Immature natural killer cell (primary cell): ENCODE data around the gene SLC26A4. TPM values are rescaled to one million over a fixed set of nuclear protein-coding genes. Genes with fewer than 3 reads are reported as not detected.

Experiments used
- DNase-seq, 3 donors: peaks; one replicate each; pipeline ENCODE4 v3.0.0; 2022; ENCODE audit warnings: mixed read lengths in 1 of 3
- H3K27ac Mint-ChIP-seq, 6 donors: one replicate each; pipeline ENCODE4 v1.8.0; 2020; ENCODE audit warnings: mixed read lengths in 6 of 6, mild to moderate bottlenecking in 5 of 6, inconsistent platforms in 4 of 6, moderate library complexity in 3 of 6
- H3K27me3 Mint-ChIP-seq, 3 donors: one replicate each; pipeline ENCODE4 v1.8.0; 2020 to 2021; ENCODE audit warnings: low read depth in 3 of 3, mild to moderate bottlenecking in 3 of 3, mixed read lengths in 3 of 3, moderate library complexity in 3 of 3, inconsistent platforms in 1 of 3
- H3K36me3 Mint-ChIP-seq, 3 donors: one replicate each; pipeline ENCODE4 v1.8.0; 2020; ENCODE audit warnings: mixed read lengths in 3 of 3, inconsistent platforms in 2 of 3, mild to moderate bottlenecking in 2 of 3
- H3K4me1 Mint-ChIP-seq, 2 donors: one replicate each; pipeline ENCODE4 v1.8.0; 2020; ENCODE audit warnings: inconsistent platforms in 2 of 2, mild to moderate bottlenecking in 2 of 2, mixed read lengths in 2 of 2, moderate library complexity in 1 of 2
- H3K4me3 Mint-ChIP-seq, 5 donors: one replicate each; pipeline ENCODE4 v1.8.0; 2020; ENCODE audit warnings: mild to moderate bottlenecking in 5 of 5, mixed read lengths in 5 of 5, inconsistent platforms in 3 of 5, moderate library complexity in 3 of 5
- H3K9me3 Mint-ChIP-seq, 6 donors: one replicate each; pipeline ENCODE4 v1.8.0; 2020; ENCODE audit warnings: mild to moderate bottlenecking in 6 of 6, mixed read lengths in 6 of 6, inconsistent platforms in 4 of 6, moderate library complexity in 3 of 6
- polyA plus RNA-seq, 3 donors: library from polyadenylated mRNA; unstranded; fragments of 300-500 nt; fragmentation: Illumina TruSeq; gene quantifications; one replicate each; pipeline ENCODE4 v1.2.3, GENCODE V29; 2021

Gene SLC26A4
- polyA plus RNA-seq, 3 donors from 2014 or later = not detected

- no peaks in the 10 kb centered on the region for H3K9me3 Mint-ChIP-seq
- H3K36me3 Mint-ChIP-seq = no peaks in the 10 kb centered on the region
- H3K27ac Mint-ChIP-seq = no peak overlapping the region
- H3K4me3 Mint-ChIP-seq = no peak overlapping the region
- no peak for DNase-seq
- peaks cover 2 to 13% (median 3%) of the 10 kb centered on the region in 3 donors for H3K27me3 Mint-ChIP-seq
- H3K4me1 Mint-ChIP-seq = no peaks in the 10 kb centered on the region
Observed at GRCh38 chr7:107668296-107668695, 7.7 kb downstream of the SLC26A4 start.

GRCh38 chr7:107672183-107672582, 11.6 kb downstream of the SLC26A4 start:
- DNase-seq = no peak
- no peaks in the 10 kb centered on the region for H3K4me1 Mint-ChIP-seq
- H3K4me3 Mint-ChIP-seq = no peak overlapping the region
- H3K9me3 Mint-ChIP-seq = no peaks in the 10 kb centered on the region
- peaks cover 0 to 9% (median 0%) of the 10 kb centered on the region in 3 donors for H3K27me3 Mint-ChIP-seq
- H3K27ac Mint-ChIP-seq = no peak overlapping the region
- no peaks in the 10 kb centered on the region for H3K36me3 Mint-ChIP-seq

GRCh38 chr7:107676249-107676648, 15.6 kb downstream of the SLC26A4 start:
- no peak overlapping the region for H3K27ac Mint-ChIP-seq
- peaks cover 5 to 9% of the 10 kb centered on the region in 2 donors for H3K4me1 Mint-ChIP-seq
- DNase-seq = no peak
- H3K4me3 Mint-ChIP-seq = no peak overlapping the region
- no peaks in the 10 kb centered on the region for H3K36me3 Mint-ChIP-seq
- H3K9me3 Mint-ChIP-seq = no peaks in the 10 kb centered on the region
- peaks cover 0 to 3% (median 0%) of the 10 kb centered on the region in 3 donors for H3K27me3 Mint-ChIP-seq

GRCh38 chr7:107678110-107678753, 17.6 kb downstream of the SLC26A4 start:
- H3K4me3 Mint-ChIP-seq = no peak overlapping the region
- no peaks in the 10 kb centered on the region for H3K9me3 Mint-ChIP-seq
- no peak overlapping the region for H3K27ac Mint-ChIP-seq
- no peak for DNase-seq
- H3K36me3 Mint-ChIP-seq = no peaks in the 10 kb centered on the region
- peaks cover 0 to 6% (median 0%) of the 10 kb centered on the region in 3 donors for H3K27me3 Mint-ChIP-seq
- H3K4me1 Mint-ChIP-seq = peaks cover 5 to 9% of the 10 kb centered on the region in 2 donors

- DNase-seq = no peak
- Mint-ChIP-seq H3K36me3 (no peaks in the 10 kb centered on the region), H3K4me1 (peaks cover 5 to 9% of the 10 kb centered on the region in 2 donors), H3K27ac (no peak overlapping the region), H3K4me3 (no peak overlapping the region), H3K27me3 (peaks cover 0 to 6% (median 0%) of the 10 kb centered on the region in 3 donors), H3K9me3 (no peaks in the 10 kb centered on the region)
Observed at GRCh38 chr7:107680478-107680877, 19.9 kb downstream of the SLC26A4 start.

GRCh38 chr7:107682886-107683285, 22.3 kb downstream of the SLC26A4 start:
- Mint-ChIP-seq H3K4me1 (peaks cover 5 to 8% of the 10 kb centered on the region in 2 donors), H3K4me3 (no peak overlapping the region), H3K9me3 (no peaks in the 10 kb centered on the region), H3K27me3 (peaks cover 0 to 7% (median 4%) of the 10 kb centered on the region in 3 donors), H3K27ac (no peak overlapping the region), H3K36me3 (no peaks in the 10 kb centered on the region)
- no peak for DNase-seq

GRCh38 chr7:107684287-107684686, 23.7 kb downstream of the SLC26A4 start:
- no peak overlapping the region for H3K27ac Mint-ChIP-seq
- no peak overlapping the region for H3K4me3 Mint-ChIP-seq
- DNase-seq = no peak
- H3K4me1 Mint-ChIP-seq = no peaks in the 10 kb centered on the region
- H3K36me3 Mint-ChIP-seq = no peaks in the 10 kb centered on the region
- no peaks in the 10 kb centered on the region for H3K9me3 Mint-ChIP-seq
- peaks cover 0 to 7% (median 4%) of the 10 kb centered on the region in 3 donors for H3K27me3 Mint-ChIP-seq

- H3K4me1 Mint-ChIP-seq = no peaks in the 10 kb centered on the region
- no peaks in the 10 kb centered on the region for H3K36me3 Mint-ChIP-seq
- DNase-seq = no peak
- no peak overlapping the region for H3K4me3 Mint-ChIP-seq
- H3K27me3 Mint-ChIP-seq = peaks cover 0 to 7% (median 4%) of the 10 kb centered on the region in 3 donors
- no peak overlapping the region for H3K27ac Mint-ChIP-seq
- no peaks in the 10 kb centered on the region for H3K9me3 Mint-ChIP-seq
Observed at GRCh38 chr7:107684947-107685463, 24.4 kb downstream of the SLC26A4 start.

- Mint-ChIP-seq H3K27me3 (peaks cover 0 to 4% (median 2%) of the 10 kb centered on the region in 3 donors), H3K9me3 (no peaks in the 10 kb centered on the region), H3K27ac (no peak overlapping the region), H3K36me3 (no peaks in the 10 kb centered on the region), H3K4me3 (no peak overlapping the region), H3K4me1 (no peaks in the 10 kb centered on the region)
- DNase-seq = no peak
Observed at GRCh38 chr7:107686816-107687387, 26.3 kb downstream of the SLC26A4 start.

GRCh38 chr7:107687656-107688055, 27.0 kb downstream of the SLC26A4 start:
- H3K27me3 Mint-ChIP-seq = peaks cover 0 to 4% (median 2%) of the 10 kb centered on the region in 3 donors
- no peak for DNase-seq
- H3K36me3 Mint-ChIP-seq = no peaks in the 10 kb centered on the region
- H3K9me3 Mint-ChIP-seq = no peaks in the 10 kb centered on the region
- no peaks in the 10 kb centered on the region for H3K4me1 Mint-ChIP-seq
- no peak overlapping the region for H3K27ac Mint-ChIP-seq
- H3K4me3 Mint-ChIP-seq = no peak overlapping the region

GRCh38 chr7:107689553-107689952, 28.9 kb downstream of the SLC26A4 start:
- Mint-ChIP-seq H3K27me3 (peaks cover 0 to 4% (median 4%) of the 10 kb centered on the region in 3 donors), H3K36me3 (no peaks in the 10 kb centered on the region), H3K4me3 (no peak overlapping the region), H3K27ac (no peak overlapping the region), H3K9me3 (no peaks in the 10 kb centered on the region), H3K4me1 (no peaks in the 10 kb centered on the region)
- no peak for DNase-seq

- Mint-ChIP-seq H3K27me3 (peaks cover 0 to 4% (median 4%) of the 10 kb centered on the region in 3 donors), H3K9me3 (no peaks in the 10 kb centered on the region), H3K27ac (no peak overlapping the region), H3K36me3 (no peaks in the 10 kb centered on the region), H3K4me3 (no peak overlapping the region), H3K4me1 (no peaks in the 10 kb centered on the region)
- no peak for DNase-seq
Observed at GRCh38 chr7:107690084-107690483, 29.5 kb downstream of the SLC26A4 start.

GRCh38 chr7:107690611-107691010, 30.0 kb downstream of the SLC26A4 start:
- DNase-seq = no peak
- Mint-ChIP-seq H3K9me3 (no peaks in the 10 kb centered on the region), H3K4me3 (no peak overlapping the region), H3K36me3 (no peaks in the 10 kb centered on the region), H3K27me3 (peaks cover 0 to 4% (median 4%) of the 10 kb centered on the region in 3 donors), H3K27ac (no peak overlapping the region), H3K4me1 (no peaks in the 10 kb centered on the region)

GRCh38 chr7:107691716-107692115, 31.1 kb downstream of the SLC26A4 start:
- DNase-seq = no peak
- H3K27me3 Mint-ChIP-seq = peaks cover 0 to 4% (median 3%) of the 10 kb centered on the region in 3 donors
- no peak overlapping the region for H3K27ac Mint-ChIP-seq
- H3K36me3 Mint-ChIP-seq = no peaks in the 10 kb centered on the region
- H3K4me3 Mint-ChIP-seq = no peak overlapping the region
- no peaks in the 10 kb centered on the region for H3K4me1 Mint-ChIP-seq
- H3K9me3 Mint-ChIP-seq = no peaks in the 10 kb centered on the region
